Pancreas (tissue), 10 donors: Measurements from ENCODE around the gene TP63. TPM values are rescaled to one million over a fixed set of nuclear protein-coding genes. Genes with fewer than 3 reads are reported as not detected.

ENCODE experiments used
- ATAC-seq, 4 donors: fragments of 200-7000 bp; cut with Tn5 transposase; one replicate each; pipeline versions ENCODE4 v1.8.0 to v1.9.1; 2020; ENCODE audit warnings: mild to moderate bottlenecking in 4 of 4, moderate library complexity in 4 of 4
- DNase-seq, 6 donors: peaks; one replicate each; pipeline ENCODE4 v3.0.0-alpha.2; 2020
- FAIRE-seq: peaks from 2 replicates; lab custom pipeline; 2012; peaks lifted over from hg19 to GRCh38; lab: Jason Lieb, UNC
- H3K27ac ChIP-seq, 4 donors: fragments of 200-600 bp; sonication (generic); 1 replicate in 3 of 4; 2 replicates in 1 of 4; pipeline versions ENCODE4 v1.5.0 to v1.8.0; 2020
- H3K27me3 ChIP-seq, 4 donors: fragments of 200-600 bp; one replicate each; pipeline ENCODE4 v1.8.0; 2021
- H3K36me3 ChIP-seq, 3 donors: fragments of 200-600 bp; sonication (generic) in 1 of 3; one replicate each; pipeline versions ENCODE4 v1.5.0 to v1.8.0; 2020 to 2021
- H3K4me1 ChIP-seq, 3 donors: fragments of 200-600 bp; one replicate each; pipeline ENCODE4 v1.8.0; 2021
- H3K4me3 ChIP-seq, 4 donors: fragments of 200-600 bp; sonication (generic) in 2 of 4; one replicate each; pipeline versions ENCODE4 v1.5.0 to v1.8.0; 2020 to 2021
- H3K9me3 ChIP-seq, 4 donors: fragments of 200-600 bp; one replicate each; pipeline ENCODE4 v1.8.0; 2021
- CTCF ChIP-seq, 4 donors: fragments of 200-600 bp; sonication (generic) in 3 of 4; IDR thresholded peaks; one replicate each; pipeline versions ENCODE4 v1.5.0 to v1.8.0; 2021; ENCODE audit warnings: antibody characterized with exemption in 4 of 4
- WGBS, 2 donors: extraction: QIAGEN DNeasy Blood & Tissue Kit; methylation state at CpG; one replicate each; pipeline ENCODE4 v1.1.7; 2013; 5-methylcytosine and 5-hydroxymethylcytosine counted together
- intact Hi-C, 3 donors: fragments of 100-400 bp; cut with DNase I; formaldehyde crosslinking; loops; one replicate each; pipeline versions ENCODE4 v1.11.1 to v1.14.2; 2022
- polyA plus RNA-seq, 2 donors: library from polyadenylated mRNA; stranded (reverse); fragments of 200-250 nt; gene quantifications; one replicate each; pipeline ENCODE4 v1.2.3, GENCODE V29; 2013
- total RNA-seq, 6 donors: library from RNA; stranded (reverse); fragmentation: NEBNext Ultra II Directional in 4 of 6; extraction: Animal tissue kit (Norgen Biotek cat#: 25700) in 4 of 6; gene quantifications; one replicate each; pipeline versions ENCODE4 v1.2.1 to v1.2.4, GENCODE V29; 2021 to 2023
- donor health status: healthy with polysubstance abuse.
- donor health status: DM: no; HTN: no; CAD: no; lungs with moderate emphysema.
- donor health status: DM: no; HTN: no; CAD: no.
- donor health status: control.
- donor health status: control.
- donor health status: Bipolar disorder and iron deficiency.
- donor health status: DM: yes; HTN: yes; CAD: no.
- donor health status: DM: no; HTN: no; CAD: no.
- donor health status: DM: no; HTN: no; CAD: no.
- donor health status: DM: yes; HTN: yes; CAD: no.

TP63 gene
- total and polyA plus RNA-seq, 8 donors = 0.02 to 0.47 (median 0.06) TPM; not detected in 3

GRCh38 chr3:189613122-189613521, 18.1 kb upstream of the TP63 start:
- H3K4me1 ChIP-seq = no peaks in the 10 kb centered on the region
- intact Hi-C loops = no loop called here
- no peak for TF ChIP-seq CTCF (IDR thresholded peaks at IDR 0.05)
- no peak overlapping the region for H3K4me3 ChIP-seq
- 61 to 88% methylated on average over 1 of the region's 1 CpG for WGBS, 2 donors
- H3K27ac ChIP-seq = no peak overlapping the region
- ATAC-seq (no peak), DNase-seq (no peak), FAIRE-seq (no peak)
- H3K27me3 ChIP-seq = no peaks in the 10 kb centered on the region
- H3K36me3 ChIP-seq = no peaks in the 10 kb centered on the region
- no peaks in the 10 kb centered on the region for H3K9me3 ChIP-seq

- H3K9me3 ChIP-seq = no peaks in the 10 kb centered on the region
- H3K36me3 ChIP-seq = no peaks in the 10 kb centered on the region
- H3K27ac ChIP-seq = no peak overlapping the region
- H3K4me1 ChIP-seq = no peaks in the 10 kb centered on the region
- no peaks in the 10 kb centered on the region for H3K27me3 ChIP-seq
- no peak for DNase-seq
- no peak overlapping the region for H3K4me3 ChIP-seq
- FAIRE-seq = no peak
- ATAC-seq = no peak
- intact Hi-C loops = no loop called here
- WGBS, 2 donors = 73 to 83% methylated on average over 9 of the region's 9 CpGs
- no peak for TF ChIP-seq CTCF (IDR thresholded peaks at IDR 0.05)
Observed at GRCh38 chr3:189621948-189622603, 9.1 kb upstream of the TP63 start.

GRCh38 chr3:189622629-189623028, 8.6 kb upstream of the TP63 start:
- DNase-seq (no peak), FAIRE-seq (no peak), ATAC-seq (no peak)
- Histone ChIP-seq H3K9me3 (no peaks in the 10 kb centered on the region), H3K27ac (no peak overlapping the region), H3K27me3 (no peaks in the 10 kb centered on the region), H3K4me3 (no peak overlapping the region), H3K4me1 (no peaks in the 10 kb centered on the region), H3K36me3 (no peaks in the 10 kb centered on the region)
- WGBS, 2 donors = 66 to 78% methylated on average over 7 of the region's 7 CpGs
- no peak for TF ChIP-seq CTCF (IDR thresholded peaks at IDR 0.05)
- intact Hi-C loops = no loop called here

GRCh38 chr3:189624130-189624529, 7.1 kb upstream of the TP63 start:
- 49 to 58% methylated on average over 1 of the region's 1 CpG for WGBS, 2 donors
- no peak overlapping the region for H3K4me3 ChIP-seq
- intact Hi-C loops = no loop called here
- H3K9me3 ChIP-seq = no peaks in the 10 kb centered on the region
- FAIRE-seq = no peak
- DNase-seq = no peak
- no peak overlapping the region for H3K27ac ChIP-seq
- ATAC-seq = no peak
- H3K36me3 ChIP-seq = no peaks in the 10 kb centered on the region
- no peak for TF ChIP-seq CTCF (IDR thresholded peaks at IDR 0.05)
- H3K27me3 ChIP-seq = no peaks in the 10 kb centered on the region
- no peaks in the 10 kb centered on the region for H3K4me1 ChIP-seq

- ATAC-seq = no peak
- Histone ChIP-seq H3K4me3 (no peak overlapping the region), H3K9me3 (no peaks in the 10 kb centered on the region), H3K27ac (no peak overlapping the region), H3K27me3 (no peaks in the 10 kb centered on the region), H3K4me1 (peaks cover 0 to 9% (median 3%) of the 10 kb centered on the region in 3 donors), H3K36me3 (no peaks in the 10 kb centered on the region)
- WGBS, 2 donors = 81 to 85% methylated on average over 3 of the region's 3 CpGs
- no peak for DNase-seq
- no peak for TF ChIP-seq CTCF (IDR thresholded peaks at IDR 0.05)
- FAIRE-seq = no peak
- intact Hi-C loops = no loop called here
Observed at GRCh38 chr3:189625071-189625470, 6.1 kb upstream of the TP63 start.
